Keratinocyte (primary cell): ENCODE measurements around the gene TMEM178A. TPM values are rescaled to one million over a fixed set of nuclear protein-coding genes. Genes with fewer than 3 reads are reported as not detected.

Source experiments
- DNase-seq: peaks from one replicate; pipeline ENCODE4 v3.0.0-alpha.2; 2011; ENCODE audit warnings: low read depth, missing footprints, low spot score
- FAIRE-seq: peaks from 2 replicates; lab custom pipeline; 2011; peaks lifted over from hg19 to GRCh38; lab: Jason Lieb, UNC
- H2AFZ ChIP-seq: 2 replicates; pipeline ENCODE4 v1.6.0; 2012; ENCODE audit warnings: low read length, control low read depth, inconsistent platforms; ENCODE audit not compliant: control insufficient read depth
- H3K27ac ChIP-seq: 2 replicates; pipeline ENCODE4 v1.5.1; 2011; ENCODE audit warnings: low read length; ENCODE audit not compliant: control insufficient read depth, insufficient read depth
- H3K27me3 ChIP-seq: 3 replicates; pipeline ENCODE4 v1.6.0; 2011; ENCODE audit warnings: low read length; ENCODE audit not compliant: control insufficient read depth, insufficient read depth; ENCODE audit errors: extremely low read depth
- H3K36me3 ChIP-seq, 2 experiments: 2 replicates in 1 of 2; 3 replicates in 1 of 2; pipeline ENCODE4 v1.5.1; 2011; ENCODE audit warnings: low read length in 2 of 2, mild to moderate bottlenecking in 1 of 2; ENCODE audit not compliant: control insufficient read depth in 2 of 2, insufficient read depth in 2 of 2; ENCODE audit errors: extremely low read depth in 1 of 2
- H3K4me1 ChIP-seq: 3 replicates; pipeline ENCODE4 v1.5.1; 2011; ENCODE audit warnings: low read length; ENCODE audit not compliant: control insufficient read depth, insufficient read depth; ENCODE audit errors: extremely low read depth
- H3K4me2 ChIP-seq: 3 replicates; pipeline ENCODE4 v1.6.0; 2011; ENCODE audit warnings: low read depth, low read length; ENCODE audit not compliant: control insufficient read depth, insufficient read depth; ENCODE audit errors: extremely low read depth
- H3K4me3 ChIP-seq, 3 experiments: fragments of 200-600 bp in 1 of 3; sonication (generic) in 1 of 3; 2 replicates in 2 of 3; 3 replicates in 1 of 3; pipeline ENCODE4 v1.5.1; 2011 to 2016; ENCODE audit warnings: low read length in 3 of 3, mild to moderate bottlenecking in 3 of 3, control low read depth in 2 of 3, inconsistent platforms in 1 of 3, low read depth in 1 of 3, mixed read lengths in 1 of 3, mixed run types in 1 of 3, moderate library complexity in 1 of 3; ENCODE audit not compliant: control insufficient read depth in 2 of 3, insufficient read depth in 2 of 3; ENCODE audit errors: extremely low read depth in 1 of 3
- H3K79me2 ChIP-seq: 2 replicates; pipeline ENCODE4 v1.6.0; 2012; ENCODE audit warnings: low read length; ENCODE audit not compliant: control insufficient read depth, insufficient read depth
- H3K9ac ChIP-seq: 3 replicates; pipeline ENCODE4 v1.6.0; 2011; ENCODE audit warnings: low read length; ENCODE audit not compliant: control insufficient read depth, insufficient read depth; ENCODE audit errors: extremely low read depth
- H3K9me1 ChIP-seq: 3 replicates; pipeline ENCODE4 v1.6.0; 2011; ENCODE audit warnings: low read length; ENCODE audit not compliant: control insufficient read depth, insufficient read depth; ENCODE audit errors: extremely low read depth
- H3K9me3 ChIP-seq: 2 replicates; pipeline ENCODE4 v1.5.1; 2012; ENCODE audit warnings: low read depth, low read length; ENCODE audit not compliant: control insufficient read depth
- H4K20me1 ChIP-seq: 3 replicates; pipeline ENCODE4 v1.6.0; 2011; ENCODE audit warnings: low read length; ENCODE audit not compliant: control insufficient read depth, insufficient read depth; ENCODE audit errors: extremely low read depth
- CTCF ChIP-seq, 3 experiments: IDR thresholded peaks in 1 of 3; conservative IDR thresholded peaks in 1 of 3; optimal IDR thresholded peaks in 1 of 3; 2 replicates in 2 of 3; 3 replicates in 1 of 3; pipeline versions ENCODE3 to v1.5.1; 2011; ENCODE audit warnings: low read length in 3 of 3, mild to moderate bottlenecking in 3 of 3, moderate library complexity in 2 of 3, control low read depth in 1 of 3, inconsistent platforms in 1 of 3; ENCODE audit not compliant: insufficient read depth in 2 of 3; ENCODE audit errors: extremely low read depth in 1 of 3
- EZH2 ChIP-seq: IDR thresholded peaks from one replicate; pipeline ENCODE4 v1.6.1; 2012; ENCODE audit warnings: inconsistent platforms, mild to moderate bottlenecking, low read length, moderate library complexity
- dilution Hi-C: fragments of 300-500 bp; cut with MboI; formaldehyde crosslinking; loops from one replicate; pipeline ENCODE4 v1.7.0; 2020; ENCODE audit warnings: low sequenced_read_pairs; ENCODE audit not compliant: extremely low pct_ligation_motif_present
- polyA plus RNA-seq, 5 experiments: library from polyadenylated mRNA; depleted of rRNA in 3 of 5; stranded (reverse) in 3 of 5; stranded (forward) in 1 of 5; unstranded in 1 of 5; fragments of >200 nt; gene quantifications; 1 replicate in 1 of 5; 2 replicates in 3 of 5; 3 replicates in 1 of 5; pipeline versions ENCODE4 v1.2.1 to v1.2.3, GENCODE V29; 2011 to 2012; ENCODE audit warnings: missing spikeins in 2 of 5, low read depth in 1 of 5, low replicate concordance in 1 of 5

The TMEM178A gene
- polyA plus RNA-seq, 1 donor (not counting 4 experiments of a cell fraction or from before 2014, with no cell fraction given), result 0.07 TPM

GRCh38 chr2:39682066-39682692 is 16.5 kb downstream of the TMEM178A start:
- dilution Hi-C loops, result no loop called here
- Histone ChIP-seq H3K4me2 (no peak overlapping the region), H3K9me3 (peaks cover 2% of the 10 kb centered on the region), H4K20me1 (no peaks in the 10 kb centered on the region), H2AFZ (no peak overlapping the region), H3K9ac (no peak overlapping the region), H3K79me2 (no peaks in the 10 kb centered on the region), H3K27me3 (peaks cover 33% of the 10 kb centered on the region), H3K4me1 (no peaks in the 10 kb centered on the region), H3K36me3 (no peaks in the 10 kb centered on the region), H3K9me1 (no peaks in the 10 kb centered on the region), H3K27ac (no peak overlapping the region), H3K4me3 (no peak overlapping the region)
- DNase-seq (no peak), FAIRE-seq (no peak)
- no peak for TF ChIP-seq CTCF (optimal IDR thresholded peaks at IDR 0.05 in 1 of 3, IDR thresholded peaks at IDR 0.05 in 1 of 3, conservative IDR thresholded peaks at IDR 0.05 in 1 of 3; ENCODE audit: extremely low read depth in 1 of 3, insufficient read depth in 2 of 3, low read length in 3 of 3)
- no peak for TF ChIP-seq EZH2

DNA sequence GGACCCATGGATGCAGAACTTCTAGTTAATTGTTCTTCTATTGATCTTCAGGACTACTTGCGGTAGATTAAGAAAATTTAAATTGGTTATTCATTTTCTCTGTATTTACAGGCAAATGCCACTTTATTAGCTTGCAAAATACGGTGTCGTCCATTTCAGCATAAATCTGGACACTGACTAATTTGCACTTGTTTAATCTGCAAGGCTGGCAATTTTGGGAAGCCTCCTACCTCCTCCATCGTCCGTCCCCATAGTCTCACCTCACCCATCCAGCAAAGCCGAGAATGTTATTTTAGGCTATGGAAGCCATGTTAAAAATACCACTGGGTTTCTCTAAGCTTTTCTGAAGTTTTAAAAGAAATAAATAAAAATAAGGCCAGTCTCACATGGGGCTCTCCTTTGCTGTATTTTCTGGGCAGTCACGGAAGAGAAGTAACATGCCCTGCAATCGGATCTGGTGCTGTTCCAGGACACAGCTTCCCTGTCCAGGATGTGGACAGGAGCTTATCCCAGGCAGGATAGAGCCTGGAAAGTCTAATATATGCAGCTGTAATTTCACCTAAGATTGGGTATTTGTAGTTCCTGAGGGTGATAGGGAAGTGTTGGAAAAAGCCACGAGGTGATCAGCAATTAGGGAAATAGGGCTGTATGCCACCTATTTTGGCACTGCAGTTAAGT is 17.4 kb downstream of the TMEM178A start:
- Histone ChIP-seq H3K79me2 (no peaks in the 10 kb centered on the region), H3K4me1 (no peaks in the 10 kb centered on the region), H2AFZ (no peak overlapping the region), H3K4me3 (no peak overlapping the region), H3K27ac (no peak overlapping the region), H3K36me3 (no peaks in the 10 kb centered on the region), H3K27me3 (peaks cover 26% of the 10 kb centered on the region), H3K9me1 (no peaks in the 10 kb centered on the region), H3K9ac (no peak overlapping the region), H4K20me1 (no peaks in the 10 kb centered on the region), H3K4me2 (no peak overlapping the region), H3K9me3 (peaks cover under 1% of the 10 kb centered on the region)
- TF ChIP-seq EZH2 (no peak), CTCF (optimal IDR thresholded peaks at IDR 0.05 in 1 of 3, IDR thresholded peaks at IDR 0.05 in 1 of 3, conservative IDR thresholded peaks at IDR 0.05 in 1 of 3; ENCODE audit: extremely low read depth in 1 of 3, insufficient read depth in 2 of 3, low read length in 3 of 3) (no peak)
- no peak for FAIRE-seq
- dilution Hi-C loops, result no loop called here
- no peak for DNase-seq
